ENCODE measurements around the gene C1QTNF9B. TPM values are rescaled to one million over a fixed set of nuclear protein-coding genes. Genes with fewer than 3 reads are reported as not detected.

C1QTNF9B gene
- total and polyA plus RNA-seq, 4 donors = 0.08 to 0.24 TPM; not detected in 2

DNA sequence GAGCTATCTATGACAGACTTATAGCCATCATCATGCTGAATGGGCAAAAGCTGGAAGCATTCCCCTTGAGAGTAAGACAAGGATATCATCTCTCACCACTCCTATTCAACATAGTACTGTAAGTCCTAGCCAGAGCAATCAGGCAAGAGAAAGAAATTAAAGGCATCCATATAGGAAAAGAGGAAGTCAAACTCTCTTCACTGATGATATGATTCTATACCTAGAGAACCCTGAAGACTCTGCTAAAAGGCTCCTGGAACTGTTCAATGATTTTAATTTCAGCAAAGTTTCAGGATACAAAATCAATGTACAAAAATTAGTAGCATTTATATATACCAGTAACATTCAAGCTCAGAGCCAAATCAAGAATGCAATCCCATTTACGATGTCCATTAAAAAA, 21.7 kb upstream of the C1QTNF9B start:
- Histone ChIP-seq H3K9me3 (ENCODE audit: control insufficient read depth in 4 of 4, low read length in 3 of 4) (no peaks in the 10 kb centered on the region), H3K9ac (ENCODE audit: low read depth in 1 of 2, low read length in 2 of 2) (no peak overlapping the region), H3K4me1 (ENCODE audit: control insufficient read depth in 4 of 4, insufficient read depth in 4 of 4, low read length in 3 of 4) (no peaks in the 10 kb centered on the region), H3K27me3 (ENCODE audit: control insufficient read depth in 4 of 4, insufficient read depth in 4 of 4, low read length in 3 of 4) (peaks cover 0 to 4% (median 0%) of the 10 kb centered on the region in 4 donors), H3K36me3 (ENCODE audit: control insufficient read depth in 4 of 4, insufficient read depth in 3 of 4, low read depth in 1 of 4, low read length in 3 of 4) (no peaks in the 10 kb centered on the region), H3K27ac (ENCODE audit: low read depth in 1 of 2, low read length in 2 of 2) (no peak overlapping the region), H3K4me3 (ENCODE audit: low read depth in 1 of 3, low read length in 3 of 3) (no peak overlapping the region)
- DNase-seq (ENCODE audit: low spot score) = no peak
- no peak for TF ChIP-seq FOXA2 (IDR thresholded peaks at IDR 0.05)
- no peak for TF ChIP-seq EGR1 (IDR thresholded peaks at IDR 0.05; ENCODE audit: low read depth in 2 of 2)
- TF ChIP-seq YY1 (IDR thresholded peaks at IDR 0.05) = no peak
- no peak for TF ChIP-seq RAD21 (IDR thresholded peaks at IDR 0.05)
- TF ChIP-seq JUND (IDR thresholded peaks at IDR 0.05) = no peak
- TF ChIP-seq GABPA (IDR thresholded peaks at IDR 0.05 in 1 of 2, conservative IDR thresholded peaks at IDR 0.05 in 1 of 2) = no peak
- TF ChIP-seq, protein P1, sequence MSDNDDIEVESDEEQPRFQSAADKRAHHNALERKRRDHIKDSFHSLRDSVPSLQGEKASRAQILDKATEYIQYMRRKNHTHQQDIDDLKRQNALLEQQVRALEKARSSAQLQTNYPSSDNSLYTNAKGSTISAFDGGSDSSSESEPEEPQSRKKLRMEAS (IDR thresholded peaks at IDR 0.05) = no peak
- 86% methylated on average over 1 of the region's 1 CpG for WGBS

DNA sequence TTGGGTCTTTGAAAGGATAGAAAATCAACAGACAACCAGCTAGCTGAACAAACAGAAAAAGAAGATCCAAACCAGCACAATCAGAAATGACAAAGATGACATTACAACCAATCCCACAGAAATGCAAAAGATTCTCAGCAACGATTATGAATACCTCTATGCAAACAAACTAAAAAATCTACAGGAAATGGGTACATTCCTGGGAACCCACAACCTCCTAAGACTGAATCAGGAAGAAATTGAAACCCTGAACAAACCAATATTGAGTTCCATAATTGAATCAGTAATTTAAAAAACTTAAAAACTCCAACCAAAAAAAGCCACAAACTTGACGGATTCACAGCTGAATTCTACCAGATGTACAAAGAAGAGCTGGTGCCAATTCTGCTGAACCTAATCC, 20.9 kb upstream of the C1QTNF9B start:
- H3K9me3 ChIP-seq (ENCODE audit: control insufficient read depth in 4 of 4, low read length in 3 of 4) = no peaks in the 10 kb centered on the region
- DNase-seq (ENCODE audit: low spot score) = no peak
- no peak overlapping the region for H3K4me3 ChIP-seq (ENCODE audit: low read depth in 1 of 3, low read length in 3 of 3)
- no peaks in the 10 kb centered on the region for H3K4me1 ChIP-seq (ENCODE audit: control insufficient read depth in 4 of 4, insufficient read depth in 4 of 4, low read length in 3 of 4)
- peaks cover 0 to 4% (median 0%) of the 10 kb centered on the region in 4 donors for H3K27me3 ChIP-seq (ENCODE audit: control insufficient read depth in 4 of 4, insufficient read depth in 4 of 4, low read length in 3 of 4)
- TF ChIP-seq, protein P2, sequence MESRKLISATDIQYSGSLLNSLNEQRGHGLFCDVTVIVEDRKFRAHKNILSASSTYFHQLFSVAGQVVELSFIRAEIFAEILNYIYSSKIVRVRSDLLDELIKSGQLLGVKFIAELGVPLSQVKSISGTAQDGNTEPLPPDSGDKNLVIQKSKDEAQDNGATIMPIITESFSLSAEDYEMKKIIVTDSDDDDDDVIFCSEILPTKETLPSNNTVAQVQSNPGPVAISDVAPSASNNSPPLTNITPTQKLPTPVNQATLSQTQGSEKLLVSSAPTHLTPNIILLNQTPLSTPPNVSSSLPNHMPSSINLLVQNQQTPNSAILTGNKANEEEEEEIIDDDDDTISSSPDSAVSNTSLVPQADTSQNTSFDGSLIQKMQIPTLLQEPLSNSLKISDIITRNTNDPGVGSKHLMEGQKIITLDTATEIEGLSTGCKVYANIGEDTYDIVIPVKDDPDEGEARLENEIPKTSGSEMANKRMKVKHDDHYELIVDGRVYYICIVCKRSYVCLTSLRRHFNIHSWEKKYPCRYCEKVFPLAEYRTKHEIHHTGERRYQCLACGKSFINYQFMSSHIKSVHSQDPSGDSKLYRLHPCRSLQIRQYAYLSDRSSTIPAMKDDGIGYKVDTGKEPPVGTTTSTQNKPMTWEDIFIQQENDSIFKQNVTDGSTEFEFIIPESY (IDR thresholded peaks at IDR 0.05) = no peak
- TF ChIP-seq HNF4A (conservative IDR thresholded peaks at IDR 0.05) (no peak), YY1 (IDR thresholded peaks at IDR 0.05) (no peak)
- no peak overlapping the region for H3K27ac ChIP-seq (ENCODE audit: low read depth in 1 of 2, low read length in 2 of 2)
- H3K9ac ChIP-seq (ENCODE audit: low read depth in 1 of 2, low read length in 2 of 2) = no peak overlapping the region
- WGBS = 70% methylated on average over 2 of the region's 2 CpGs
- no peaks in the 10 kb centered on the region for H3K36me3 ChIP-seq (ENCODE audit: control insufficient read depth in 4 of 4, insufficient read depth in 3 of 4, low read depth in 1 of 4, low read length in 3 of 4)

DNA sequence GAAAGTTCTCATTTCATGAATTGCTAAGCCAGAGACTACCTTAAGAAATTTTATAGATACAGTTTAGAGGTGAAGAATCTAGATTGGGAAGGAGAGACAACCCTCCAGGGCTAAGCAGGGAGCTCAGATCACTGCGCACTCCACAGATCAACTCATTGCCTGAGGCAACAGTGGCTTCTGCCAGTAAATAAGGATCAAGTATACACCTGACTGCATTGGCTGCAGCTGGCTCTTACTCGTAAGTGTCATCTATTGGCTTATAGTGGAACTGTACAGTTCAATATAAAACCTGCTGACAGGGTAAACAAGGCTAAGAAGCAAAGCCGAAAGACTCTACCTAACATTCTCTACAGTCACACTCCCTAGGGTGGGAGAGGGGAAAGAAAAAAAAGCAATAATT, 18.0 kb upstream of the C1QTNF9B start:
- H3K9ac ChIP-seq (ENCODE audit: low read depth in 1 of 2, low read length in 2 of 2) = no peak overlapping the region
- peaks cover 0 to 4% (median 0%) of the 10 kb centered on the region in 4 donors for H3K27me3 ChIP-seq (ENCODE audit: control insufficient read depth in 4 of 4, insufficient read depth in 4 of 4, low read length in 3 of 4)
- no peaks in the 10 kb centered on the region for H3K9me3 ChIP-seq (ENCODE audit: control insufficient read depth in 4 of 4, low read length in 3 of 4)
- no peak overlapping the region for H3K27ac ChIP-seq (ENCODE audit: low read depth in 1 of 2, low read length in 2 of 2)
- H3K4me3 ChIP-seq (ENCODE audit: low read depth in 1 of 3, low read length in 3 of 3) = no peak overlapping the region
- 86% methylated on average over 3 of the region's 3 CpGs for whole genome bisulfite sequencing
- H3K36me3 ChIP-seq (ENCODE audit: control insufficient read depth in 4 of 4, insufficient read depth in 3 of 4, low read depth in 1 of 4, low read length in 3 of 4) = no peaks in the 10 kb centered on the region
- no peaks in the 10 kb centered on the region for H3K4me1 ChIP-seq (ENCODE audit: control insufficient read depth in 4 of 4, insufficient read depth in 4 of 4, low read length in 3 of 4)
- no peak for TF ChIP-seq RXRA (IDR thresholded peaks at IDR 0.05)
- TF ChIP-seq, protein P2 (IDR thresholded peaks at IDR 0.05) = no peak
- no peak for TF ChIP-seq HNF4A (conservative IDR thresholded peaks at IDR 0.05)
- no peak for TF ChIP-seq TAF1 (conservative IDR thresholded peaks at IDR 0.05)
- no peak for TF ChIP-seq RAD21 (IDR thresholded peaks at IDR 0.05)
- TF ChIP-seq SP1 (IDR thresholded peaks at IDR 0.05) = no peak
- TF ChIP-seq FOXA1 (IDR thresholded peaks at IDR 0.05) = no peak
- TF ChIP-seq, protein P3, sequence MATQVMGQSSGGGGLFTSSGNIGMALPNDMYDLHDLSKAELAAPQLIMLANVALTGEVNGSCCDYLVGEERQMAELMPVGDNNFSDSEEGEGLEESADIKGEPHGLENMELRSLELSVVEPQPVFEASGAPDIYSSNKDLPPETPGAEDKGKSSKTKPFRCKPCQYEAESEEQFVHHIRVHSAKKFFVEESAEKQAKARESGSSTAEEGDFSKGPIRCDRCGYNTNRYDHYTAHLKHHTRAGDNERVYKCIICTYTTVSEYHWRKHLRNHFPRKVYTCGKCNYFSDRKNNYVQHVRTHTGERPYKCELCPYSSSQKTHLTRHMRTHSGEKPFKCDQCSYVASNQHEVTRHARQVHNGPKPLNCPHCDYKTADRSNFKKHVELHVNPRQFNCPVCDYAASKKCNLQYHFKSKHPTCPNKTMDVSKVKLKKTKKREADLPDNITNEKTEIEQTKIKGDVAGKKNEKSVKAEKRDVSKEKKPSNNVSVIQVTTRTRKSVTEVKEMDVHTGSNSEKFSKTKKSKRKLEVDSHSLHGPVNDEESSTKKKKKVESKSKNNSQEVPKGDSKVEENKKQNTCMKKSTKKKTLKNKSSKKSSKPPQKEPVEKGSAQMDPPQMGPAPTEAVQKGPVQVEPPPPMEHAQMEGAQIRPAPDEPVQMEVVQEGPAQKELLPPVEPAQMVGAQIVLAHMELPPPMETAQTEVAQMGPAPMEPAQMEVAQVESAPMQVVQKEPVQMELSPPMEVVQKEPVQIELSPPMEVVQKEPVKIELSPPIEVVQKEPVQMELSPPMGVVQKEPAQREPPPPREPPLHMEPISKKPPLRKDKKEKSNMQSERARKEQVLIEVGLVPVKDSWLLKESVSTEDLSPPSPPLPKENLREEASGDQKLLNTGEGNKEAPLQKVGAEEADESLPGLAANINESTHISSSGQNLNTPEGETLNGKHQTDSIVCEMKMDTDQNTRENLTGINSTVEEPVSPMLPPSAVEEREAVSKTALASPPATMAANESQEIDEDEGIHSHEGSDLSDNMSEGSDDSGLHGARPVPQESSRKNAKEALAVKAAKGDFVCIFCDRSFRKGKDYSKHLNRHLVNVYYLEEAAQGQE (IDR thresholded peaks at IDR 0.05) = no peak
- TF ChIP-seq GABPA (IDR thresholded peaks at IDR 0.05 in 1 of 2, conservative IDR thresholded peaks at IDR 0.05 in 1 of 2) = no peak
- no peak for TF ChIP-seq YY1 (IDR thresholded peaks at IDR 0.05)
- TF ChIP-seq NR2F2 (IDR thresholded peaks at IDR 0.05) = no peak
- TF ChIP-seq, protein P4, sequence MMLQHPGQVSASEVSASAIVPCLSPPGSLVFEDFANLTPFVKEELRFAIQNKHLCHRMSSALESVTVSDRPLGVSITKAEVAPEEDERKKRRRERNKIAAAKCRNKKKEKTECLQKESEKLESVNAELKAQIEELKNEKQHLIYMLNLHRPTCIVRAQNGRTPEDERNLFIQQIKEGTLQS (IDR thresholded peaks at IDR 0.05) = no peak
- TF ChIP-seq HNF4G (IDR thresholded peaks at IDR 0.05) = no peak
- TF ChIP-seq, protein P5, sequence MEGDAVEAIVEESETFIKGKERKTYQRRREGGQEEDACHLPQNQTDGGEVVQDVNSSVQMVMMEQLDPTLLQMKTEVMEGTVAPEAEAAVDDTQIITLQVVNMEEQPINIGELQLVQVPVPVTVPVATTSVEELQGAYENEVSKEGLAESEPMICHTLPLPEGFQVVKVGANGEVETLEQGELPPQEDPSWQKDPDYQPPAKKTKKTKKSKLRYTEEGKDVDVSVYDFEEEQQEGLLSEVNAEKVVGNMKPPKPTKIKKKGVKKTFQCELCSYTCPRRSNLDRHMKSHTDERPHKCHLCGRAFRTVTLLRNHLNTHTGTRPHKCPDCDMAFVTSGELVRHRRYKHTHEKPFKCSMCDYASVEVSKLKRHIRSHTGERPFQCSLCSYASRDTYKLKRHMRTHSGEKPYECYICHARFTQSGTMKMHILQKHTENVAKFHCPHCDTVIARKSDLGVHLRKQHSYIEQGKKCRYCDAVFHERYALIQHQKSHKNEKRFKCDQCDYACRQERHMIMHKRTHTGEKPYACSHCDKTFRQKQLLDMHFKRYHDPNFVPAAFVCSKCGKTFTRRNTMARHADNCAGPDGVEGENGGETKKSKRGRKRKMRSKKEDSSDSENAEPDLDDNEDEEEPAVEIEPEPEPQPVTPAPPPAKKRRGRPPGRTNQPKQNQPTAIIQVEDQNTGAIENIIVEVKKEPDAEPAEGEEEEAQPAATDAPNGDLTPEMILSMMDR (IDR thresholded peaks at IDR 0.05; ENCODE audit: low read depth, low read length, missing input control) = no peak
- no peak for TF ChIP-seq FOXA2 (IDR thresholded peaks at IDR 0.05)
- TF ChIP-seq, protein P1 (IDR thresholded peaks at IDR 0.05) = no peak
- no peak for DNase-seq (ENCODE audit: low spot score)

Data from liver (tissue), 9 donors.